ENCODE data around the gene TEX9. TPM values are rescaled to one million over a fixed set of nuclear protein-coding genes. Genes with fewer than 3 reads are reported as not detected.

The TEX9 gene
- total and polyA plus RNA-seq, 2 of the 4 experiments (the other 2 are of a cell fraction) = 0.63 to 1.4 TPM

GRCh38 chr15:56383010-56383409 is 17.8 kb downstream of the TEX9 start:
- no peak for DNase-seq
- in situ Hi-C loops (cut with MboI; ENCODE audit: low sequenced_read_pairs) = no loop called here
- no CpG with 5 or more reads among the region's 3 CpGs for WGBS, 2 experiments (ENCODE audit: extremely low coverage in 2 of 2, insufficient read length in 1 of 2)

More at GRCh38 chr15:56383010-56383409, 17.8 kb downstream of the TEX9 start:
- no peak overlapping the region for H3K18ac ChIP-seq (ENCODE audit: low read depth, low read length)
- no peak overlapping the region for H2AK9ac ChIP-seq (replicated peaks; ENCODE audit: low read depth, low read length, poor library complexity)
- peaks cover 3% of the 10 kb centered on the region; the same call in 1 of the 2 replicates for H3K9me3 ChIP-seq (ENCODE audit: control insufficient read depth, insufficient read depth, low read length)
- no peak overlapping the region for H3K4ac ChIP-seq (ENCODE audit: low read depth, low read length)
- no peak overlapping the region for H4K91ac ChIP-seq (ENCODE audit: insufficient read depth, low read depth, low read length)
- no peak overlapping the region for H3K4me2 ChIP-seq (ENCODE audit: low read depth, low read length)
- H3K9me1 ChIP-seq (ENCODE audit: insufficient read depth, low read length) = no peaks in the 10 kb centered on the region
- no peak overlapping the region for H2BK15ac ChIP-seq (ENCODE audit: low read depth, low read length)
- no peak overlapping the region for H3K27ac ChIP-seq (ENCODE audit: insufficient read depth, low read length)
- H2BK20ac ChIP-seq (ENCODE audit: low read depth, low read length) = no peak overlapping the region
- no peak overlapping the region for H3K56ac ChIP-seq (ENCODE audit: extremely low read depth, insufficient read depth, low read length)
- no peak overlapping the region for H4K5ac ChIP-seq (ENCODE audit: low read depth, low read length)
- no peak for TF ChIP-seq CTCF (conservative IDR thresholded peaks at IDR 0.05; ENCODE audit: low read depth, low read length)
- TF ChIP-seq NFE2L2 (IDR thresholded peaks at IDR 0.05; ENCODE audit: low read depth, low read length) = no peak
- TF ChIP-seq MAZ (IDR thresholded peaks at IDR 0.05; ENCODE audit: borderline replicate concordance, low read depth, low read length) = no peak
- no peak for TF ChIP-seq RCOR1 (IDR thresholded peaks at IDR 0.05; ENCODE audit: insufficient replicate concordance, low read length)
- TF ChIP-seq CHD1 (IDR thresholded peaks at IDR 0.05; ENCODE audit: low read depth, low read length) = no peak
- no peak for TF ChIP-seq RAD21 (IDR thresholded peaks at IDR 0.05; ENCODE audit: low read length)
- TF ChIP-seq FOS (IDR thresholded peaks at IDR 0.05; ENCODE audit: low read depth, low read length) = no peak
- no peak for TF ChIP-seq MAFK (IDR thresholded peaks at IDR 0.05; ENCODE audit: low read depth, low read length)
- no peak for TF ChIP-seq SMC3 (IDR thresholded peaks at IDR 0.05; ENCODE audit: low read depth, low read length)
- TF ChIP-seq USF2 (IDR thresholded peaks at IDR 0.05; ENCODE audit: low read depth, low read length) = no peak
- TF ChIP-seq ELK1 (IDR thresholded peaks at IDR 0.05; ENCODE audit: borderline replicate concordance, low read depth, low read length) = no peak
- TF ChIP-seq BHLHE40 (IDR thresholded peaks at IDR 0.05; ENCODE audit: low read depth, low read length) = no peak
- no peak for TF ChIP-seq MXI1 (IDR thresholded peaks at IDR 0.05; ENCODE audit: borderline replicate concordance, low read depth, low read length)
- TF ChIP-seq RFX5 (IDR thresholded peaks at IDR 0.05; ENCODE audit: low read depth, low read length) = no peak
- no peak for TF ChIP-seq CEBPB (IDR thresholded peaks at IDR 0.05; ENCODE audit: low read depth, low read length)
- TF ChIP-seq POLR2A (IDR thresholded peaks at IDR 0.05; ENCODE audit: low read depth, low read length) = no peak
- H2BK5ac ChIP-seq (ENCODE audit: low read depth, low read length, poor library complexity, severe bottlenecking) = no peak overlapping the region
- no peak overlapping the region for H3K4me3 ChIP-seq (ENCODE audit: insufficient read depth, low read depth, low read length)
- ChIA-PET POLR2A (ENCODE audit: unreplicated experiment) (no interaction called here), CTCF (no interaction called here)
- H4K8ac ChIP-seq (ENCODE audit: low read depth in 2 of 2, low read length in 2 of 2) = no peak overlapping the region
- no peaks in the 10 kb centered on the region for H3K4me1 ChIP-seq (ENCODE audit: control insufficient read depth, insufficient read depth, low read length)
- H3K36me3 ChIP-seq (ENCODE audit: control insufficient read depth, insufficient read depth, low read length) = no peaks in the 10 kb centered on the region
- H3K23ac ChIP-seq (ENCODE audit: low read depth, low read length) = no peak overlapping the region
- no peaks in the 10 kb centered on the region for H4K20me1 ChIP-seq (ENCODE audit: insufficient read depth, low read length)
- no peak overlapping the region for H2AFZ ChIP-seq (replicated peaks; ENCODE audit: low read length, poor library complexity)
- no peak overlapping the region for H2BK120ac ChIP-seq (ENCODE audit: low read depth, low read length)
- dilution Hi-C loops (cut with HindIII; ENCODE audit: low sequenced_read_pairs, unreplicated experiment) (no loop called here), intact Hi-C loops (cut with micrococcal nuclease) (no loop called here)
- no peaks in the 10 kb centered on the region for H3K27me3 ChIP-seq (ENCODE audit: control insufficient read depth, insufficient read depth, low read length)
- ATAC-seq (ENCODE audit: low read depth) = no peak
- H2AK5ac ChIP-seq (ENCODE audit: low read depth, low read length) = no peak overlapping the region
- H3K14ac ChIP-seq (replicated peaks; ENCODE audit: low read depth, low read length) = no peak overlapping the region
- H3K9ac ChIP-seq (ENCODE audit: low read depth, low read length) = no peak overlapping the region
- BruUV-seq (replicated peaks) = no TSS peak
- H3K79me1 ChIP-seq (ENCODE audit: low read depth in 1 of 2, low read length in 2 of 2) = no peaks in the 10 kb centered on the region
